K562 (cell line): Measurements from ENCODE around the gene USP6. TPM values are rescaled to one million over a fixed set of nuclear protein-coding genes. Genes with fewer than 3 reads are reported as not detected.

Source experiments
- polyA plus RNA-seq, 8 experiments: library from polyadenylated mRNA; depleted of rRNA in 4 of 8; stranded (reverse) in 5 of 8; unstranded in 3 of 8; fragments of >200 nt; fragmentation: Nextera tagmentation in 2 of 8; fragmentation: Illumina TruSeq in 1 of 8; extraction: Ambion mirVana in 2 of 8; extraction: Trizol in 1 of 8; gene quantifications; 2 replicates each; pipeline versions ENCODE4 v1.2.1 to v1.2.3, GENCODE V29; 2011 to 2014; ENCODE audit warnings: inconsistent platforms in 1 of 8, missing spikeins in 1 of 8
- small RNA-seq: library from RNA; depleted of rRNA; stranded (forward); fragments of <200 nt; gene quantifications from one replicate; pipeline ENCODE3, GENCODE V24; 2014
- total RNA-seq, 7 experiments: library from RNA; depleted of rRNA in 6 of 7; stranded (reverse); fragments of >200 nt in 6 of 7; fragmentation: Illumina TruSeq in 2 of 7; extraction: Trizol in 2 of 7; gene quantifications; 2 replicates each; pipeline versions ENCODE4 v1.2.1 to v1.2.3, GENCODE V29; 2011 to 2021; ENCODE audit warnings: low replicate concordance in 1 of 7

The USP6 gene
- total and polyA plus RNA-seq, 9 of the 15 experiments (the other 6 are each of a cell fraction or from before 2014, with no cell fraction given): 0.01 to 0.09 (median 0.04) TPM; not detected in 4

Small RNA genes within 50 kb of the gene (small RNA-seq; reads per million reads assigned to genes)
- not detected for gene AC012146.4

Other genes starting within 250 kb of the USP6 start
Only the 7 nearest of the 17 such genes appear.
- gene INCA1, start 118.5 kb upstream of the USP6 start, total RNA-seq (2014; rRNA removed): 0.27 TPM in 1 of 2 replicates, not detected in the other
- not detected in 2 replicates for gene INCA1, start 118.5 kb upstream of the USP6 start, total RNA-seq (2014; rRNA removed; fragmentation: Illumina TruSeq; extraction: Trizol)
- gene INCA1, start 118.5 kb upstream of the USP6 start, total RNA-seq (2015; rRNA removed; fragmentation: Illumina TruSeq; extraction: Trizol): not detected in 2 replicates
- gene INCA1, start 118.5 kb upstream of the USP6 start, total RNA-seq (2021): 0.22 TPM in 1 of 2 replicates, not detected in the other
- gene INCA1, start 118.5 kb upstream of the USP6 start, polyA plus RNA-seq (2011; rRNA removed): 0.08 TPM in 1 of 2 replicates, not detected in the other
- gene INCA1, start 118.5 kb upstream of the USP6 start, polyA plus RNA-seq (2014; fragmentation: Illumina TruSeq; extraction: Trizol): 0.13 TPM in 1 of 2 replicates, not detected in the other
- gene INCA1, start 118.5 kb upstream of the USP6 start, polyA plus RNA-seq (2014; fragmentation: Nextera tagmentation; extraction: Ambion mirVana): under 1 TPM; 0.11 to 0.50 TPM
- gene INCA1, start 118.5 kb upstream of the USP6 start, polyA plus RNA-seq (2014; rRNA removed): not detected in 2 replicates
- 24.6 and 32.9 TPM in 2 replicates for gene KIF1C, start 118.1 kb upstream of the USP6 start, total RNA-seq (2014; rRNA removed)
- 22.9 and 25.1 TPM in 2 replicates for gene KIF1C, start 118.1 kb upstream of the USP6 start, total RNA-seq (2014; rRNA removed; fragmentation: Illumina TruSeq; extraction: Trizol)
- gene KIF1C, start 118.1 kb upstream of the USP6 start, total RNA-seq (2015; rRNA removed; fragmentation: Illumina TruSeq; extraction: Trizol): 25.1 and 25.8 TPM in 2 replicates
- 67.4 and 68.4 TPM in 2 replicates for gene KIF1C, start 118.1 kb upstream of the USP6 start, total RNA-seq (2021)
- gene KIF1C, start 118.1 kb upstream of the USP6 start, polyA plus RNA-seq (2011; rRNA removed): 15.4 and 28.5 TPM in 2 replicates
- gene KIF1C, start 118.1 kb upstream of the USP6 start, polyA plus RNA-seq (2014; fragmentation: Illumina TruSeq; extraction: Trizol): 24.2 and 29.5 TPM in 2 replicates
- gene KIF1C, start 118.1 kb upstream of the USP6 start, polyA plus RNA-seq (2014; fragmentation: Nextera tagmentation; extraction: Ambion mirVana): under 1 TPM; 0.38 to 0.48 TPM
- gene KIF1C, start 118.1 kb upstream of the USP6 start, polyA plus RNA-seq (2014; rRNA removed): 15.2 and 21.4 TPM in 2 replicates
- not detected in 2 replicates for gene SLC52A1, start 80.6 kb upstream of the USP6 start, total RNA-seq (2014; rRNA removed)
- not detected in 2 replicates for gene SLC52A1, start 80.6 kb upstream of the USP6 start, total RNA-seq (2014; rRNA removed; fragmentation: Illumina TruSeq; extraction: Trizol)
- gene SLC52A1, start 80.6 kb upstream of the USP6 start, total RNA-seq (2015; rRNA removed; fragmentation: Illumina TruSeq; extraction: Trizol): not detected in 2 replicates
- not detected in 2 replicates for gene SLC52A1, start 80.6 kb upstream of the USP6 start, total RNA-seq (2021)
- gene SLC52A1, start 80.6 kb upstream of the USP6 start, polyA plus RNA-seq (2011; rRNA removed): 0.04 TPM in 1 of 2 replicates, not detected in the other
- not detected in 2 replicates for gene SLC52A1, start 80.6 kb upstream of the USP6 start, polyA plus RNA-seq (2014; fragmentation: Illumina TruSeq; extraction: Trizol)
- not detected for gene SLC52A1, start 80.6 kb upstream of the USP6 start, polyA plus RNA-seq (2014; fragmentation: Nextera tagmentation; extraction: Ambion mirVana)
- not detected in 2 replicates for gene SLC52A1, start 80.6 kb upstream of the USP6 start, polyA plus RNA-seq (2014; rRNA removed)
- not detected in 2 replicates for gene ZFP3, start 37.6 kb upstream of the USP6 start, total RNA-seq (2014; rRNA removed)
- not detected in 2 replicates for gene ZFP3, start 37.6 kb upstream of the USP6 start, total RNA-seq (2014; rRNA removed; fragmentation: Illumina TruSeq; extraction: Trizol)
- gene ZFP3, start 37.6 kb upstream of the USP6 start, total RNA-seq (2015; rRNA removed; fragmentation: Illumina TruSeq; extraction: Trizol): not detected in 2 replicates
- gene ZFP3, start 37.6 kb upstream of the USP6 start, total RNA-seq (2021): 0.04 TPM in 1 of 2 replicates, not detected in the other
- gene ZFP3, start 37.6 kb upstream of the USP6 start, polyA plus RNA-seq (2011; rRNA removed): not detected in 2 replicates
- gene ZFP3, start 37.6 kb upstream of the USP6 start, polyA plus RNA-seq (2014; fragmentation: Illumina TruSeq; extraction: Trizol): not detected in 2 replicates
- not detected for gene ZFP3, start 37.6 kb upstream of the USP6 start, polyA plus RNA-seq (2014; fragmentation: Nextera tagmentation; extraction: Ambion mirVana)
- not detected in 2 replicates for gene ZFP3, start 37.6 kb upstream of the USP6 start, polyA plus RNA-seq (2014; rRNA removed)
- gene ZNF232, start 4.2 kb upstream of the USP6 start, total RNA-seq (2014; rRNA removed): 11.1 and 13.2 TPM in 2 replicates
- gene ZNF232, start 4.2 kb upstream of the USP6 start, total RNA-seq (2014; rRNA removed; fragmentation: Illumina TruSeq; extraction: Trizol): 14.6 and 16.5 TPM in 2 replicates
- gene ZNF232, start 4.2 kb upstream of the USP6 start, total RNA-seq (2015; rRNA removed; fragmentation: Illumina TruSeq; extraction: Trizol): 11.2 and 11.7 TPM in 2 replicates
- gene ZNF232, start 4.2 kb upstream of the USP6 start, total RNA-seq (2021): 13.0 and 13.1 TPM in 2 replicates
- gene ZNF232, start 4.2 kb upstream of the USP6 start, polyA plus RNA-seq (2011; rRNA removed): 4.4 and 10.6 TPM in 2 replicates
- gene ZNF232, start 4.2 kb upstream of the USP6 start, polyA plus RNA-seq (2014; fragmentation: Illumina TruSeq; extraction: Trizol): 13.6 and 14.7 TPM in 2 replicates
- gene ZNF232, start 4.2 kb upstream of the USP6 start, polyA plus RNA-seq (2014; fragmentation: Nextera tagmentation; extraction: Ambion mirVana): 10 to 100 TPM; 18.8 to 26.0 TPM
- gene ZNF232, start 4.2 kb upstream of the USP6 start, polyA plus RNA-seq (2014; rRNA removed): 12.6 and 14.2 TPM in 2 replicates
- gene ZNF594, start 75.8 kb downstream of the USP6 start, total RNA-seq (2014; rRNA removed): 3.4 and 4.5 TPM in 2 replicates
- 3.3 and 3.6 TPM in 2 replicates for gene ZNF594, start 75.8 kb downstream of the USP6 start, total RNA-seq (2014; rRNA removed; fragmentation: Illumina TruSeq; extraction: Trizol)
- gene ZNF594, start 75.8 kb downstream of the USP6 start, total RNA-seq (2015; rRNA removed; fragmentation: Illumina TruSeq; extraction: Trizol): 3.2 and 3.5 TPM in 2 replicates
- 2.2 and 2.7 TPM in 2 replicates for gene ZNF594, start 75.8 kb downstream of the USP6 start, total RNA-seq (2021)
- 2.5 and 2.6 TPM in 2 replicates for gene ZNF594, start 75.8 kb downstream of the USP6 start, polyA plus RNA-seq (2011; rRNA removed)
- gene ZNF594, start 75.8 kb downstream of the USP6 start, polyA plus RNA-seq (2014; fragmentation: Illumina TruSeq; extraction: Trizol): 1.9 and 2.0 TPM in 2 replicates
- gene ZNF594, start 75.8 kb downstream of the USP6 start, polyA plus RNA-seq (2014; fragmentation: Nextera tagmentation; extraction: Ambion mirVana): under 1 TPM; 0.24 to 0.41 TPM
- 4.1 and 4.7 TPM in 2 replicates for gene ZNF594, start 75.8 kb downstream of the USP6 start, polyA plus RNA-seq (2014; rRNA removed)
- gene SCIMP, start 118.8 kb downstream of the USP6 start, total RNA-seq (2014; rRNA removed): not detected in 2 replicates
- not detected in 2 replicates for gene SCIMP, start 118.8 kb downstream of the USP6 start, total RNA-seq (2014; rRNA removed; fragmentation: Illumina TruSeq; extraction: Trizol)
- gene SCIMP, start 118.8 kb downstream of the USP6 start, total RNA-seq (2015; rRNA removed; fragmentation: Illumina TruSeq; extraction: Trizol): not detected in 2 replicates
- gene SCIMP, start 118.8 kb downstream of the USP6 start, total RNA-seq (2021): 0.07 and 0.11 TPM in 2 replicates
- not detected in 2 replicates for gene SCIMP, start 118.8 kb downstream of the USP6 start, polyA plus RNA-seq (2011; rRNA removed)
- gene SCIMP, start 118.8 kb downstream of the USP6 start, polyA plus RNA-seq (2014; fragmentation: Illumina TruSeq; extraction: Trizol): 0.22 TPM in 1 of 2 replicates, not detected in the other
- gene SCIMP, start 118.8 kb downstream of the USP6 start, polyA plus RNA-seq (2014; fragmentation: Nextera tagmentation; extraction: Ambion mirVana): under 1 TPM; 0.01 to 0.04 TPM
- not detected in 2 replicates for gene SCIMP, start 118.8 kb downstream of the USP6 start, polyA plus RNA-seq (2014; rRNA removed)